Mesenteric fat pad (tissue), 1 donor: Measurements from ENCODE around the gene FCHSD2. TPM values are rescaled to one million over a fixed set of nuclear protein-coding genes. Genes with fewer than 3 reads are reported as not detected.

Experiments used
- DNase-seq: peaks from one replicate; pipeline ENCODE4 v3.0.0-alpha.2; 2020; ENCODE audit warnings: low spot score
- total RNA-seq: library from RNA; stranded (reverse); fragmentation: NEBNext Ultra II Directional; extraction: Animal tissue kit (Norgen Biotek cat#: 25700); gene quantifications from one replicate; pipeline ENCODE4 v1.2.1, GENCODE V29; 2021
- donor health status: DM: yes; HTN: yes; CAD: no.

The FCHSD2 gene
- total RNA-seq, 1 donor from 2014 or later: 54.9 TPM

DNA sequence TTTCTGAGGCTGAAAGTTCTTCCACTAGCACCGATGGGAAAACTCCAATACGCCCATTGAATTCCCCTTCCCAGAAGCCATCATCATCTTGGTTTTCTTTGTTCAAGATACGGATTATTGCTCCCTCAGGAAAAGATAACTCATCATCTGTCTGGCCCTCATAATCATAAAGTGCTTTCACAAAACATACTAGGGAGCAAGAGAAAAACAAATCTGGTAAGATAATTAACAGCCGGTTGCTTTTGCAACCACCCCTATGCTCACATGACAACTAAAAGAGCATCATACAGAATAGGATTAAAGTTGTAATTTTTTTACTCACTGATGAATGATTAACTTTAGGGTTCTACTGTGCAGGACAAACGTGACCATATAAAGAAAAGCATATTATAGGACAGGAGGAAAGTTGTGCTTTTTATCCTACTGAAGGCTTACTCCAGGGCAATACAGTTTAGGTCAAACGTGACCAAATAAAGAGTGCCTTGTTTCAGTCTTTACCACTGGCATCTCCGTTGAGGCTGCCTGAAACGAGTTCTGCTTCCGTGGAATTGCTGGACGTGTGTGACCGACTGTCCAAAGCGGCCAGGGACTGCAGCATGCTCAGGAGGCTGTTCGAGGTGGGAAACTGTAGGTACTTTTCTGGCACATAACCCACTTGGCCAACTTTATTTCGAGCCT lies 299.3 kb downstream of the FCHSD2 start:
- peak; percentile 24 for DNase-seq

DNA sequence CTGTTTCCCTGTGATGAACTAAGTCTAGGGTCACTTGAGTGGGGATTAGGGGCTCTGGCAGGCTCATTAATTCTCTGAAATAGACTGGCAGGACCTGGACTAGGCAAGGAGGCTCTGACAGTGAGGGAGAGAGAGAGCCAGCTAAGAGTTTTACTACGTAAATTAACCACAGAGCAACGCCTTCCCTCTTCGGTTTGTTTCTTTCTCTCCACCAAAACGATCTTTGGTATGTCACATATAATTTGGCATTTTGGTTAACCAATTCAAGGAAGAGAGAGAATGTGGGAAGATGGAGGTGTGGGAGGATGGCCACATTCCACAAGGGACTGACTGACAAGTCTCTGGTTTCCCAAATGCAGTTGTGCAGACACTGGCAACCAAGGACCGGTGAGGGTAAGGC lies 300.0 kb downstream of the FCHSD2 start:
- DNase-seq: no peak

GRCh38 chr11:72841397-72841796 lies 300.7 kb downstream of the FCHSD2 start:
- DNase-seq: no peak

- DNase-seq: no peak
These were observed 301.3 kb downstream of the FCHSD2 start for GRCh38 chr11:72840780-72841179.

DNA sequence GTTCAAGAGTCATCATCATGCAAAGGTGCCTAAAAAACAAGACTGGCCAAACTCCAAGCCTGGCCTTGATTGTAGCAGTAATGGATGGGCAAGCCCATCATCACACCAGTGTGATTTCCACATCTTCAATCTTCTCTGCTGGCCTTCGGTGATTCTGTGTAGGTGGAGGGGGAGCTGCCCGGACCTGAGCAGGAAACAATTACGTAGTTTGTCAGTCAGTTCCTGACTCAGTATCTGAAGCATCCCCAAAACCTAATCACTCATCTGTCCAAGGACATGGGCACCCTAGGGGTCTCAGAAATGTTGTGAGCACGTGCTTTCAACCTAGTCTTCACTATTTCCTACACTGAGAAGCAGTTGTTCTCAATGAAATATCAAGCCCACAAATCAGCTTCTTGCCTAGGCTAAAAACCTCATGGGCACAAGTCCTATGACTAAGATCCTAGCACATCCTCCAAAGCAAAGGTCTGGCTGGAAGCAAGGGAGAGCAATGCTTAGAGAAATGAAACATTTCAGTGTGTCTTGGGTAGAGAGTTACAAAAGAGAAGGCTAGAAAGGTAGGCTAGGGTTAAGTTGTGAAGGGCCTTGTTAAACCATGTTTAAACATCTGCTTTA lies 303.3 kb downstream of the FCHSD2 start:
- peak; percentile 24 for DNase-seq

- no peak for DNase-seq
These were observed 306.0 kb downstream of the FCHSD2 start for GRCh38 chr11:72836111-72836510.

- no peak for DNase-seq
These were observed 307.2 kb downstream of the FCHSD2 start for GRCh38 chr11:72834905-72835304.

- no peak for DNase-seq
These were observed 308.2 kb downstream of the FCHSD2 start for GRCh38 chr11:72833811-72834493.

GRCh38 chr11:72833083-72833733 lies 308.9 kb downstream of the FCHSD2 start:
- DNase-seq: peak; percentile 35

DNA sequence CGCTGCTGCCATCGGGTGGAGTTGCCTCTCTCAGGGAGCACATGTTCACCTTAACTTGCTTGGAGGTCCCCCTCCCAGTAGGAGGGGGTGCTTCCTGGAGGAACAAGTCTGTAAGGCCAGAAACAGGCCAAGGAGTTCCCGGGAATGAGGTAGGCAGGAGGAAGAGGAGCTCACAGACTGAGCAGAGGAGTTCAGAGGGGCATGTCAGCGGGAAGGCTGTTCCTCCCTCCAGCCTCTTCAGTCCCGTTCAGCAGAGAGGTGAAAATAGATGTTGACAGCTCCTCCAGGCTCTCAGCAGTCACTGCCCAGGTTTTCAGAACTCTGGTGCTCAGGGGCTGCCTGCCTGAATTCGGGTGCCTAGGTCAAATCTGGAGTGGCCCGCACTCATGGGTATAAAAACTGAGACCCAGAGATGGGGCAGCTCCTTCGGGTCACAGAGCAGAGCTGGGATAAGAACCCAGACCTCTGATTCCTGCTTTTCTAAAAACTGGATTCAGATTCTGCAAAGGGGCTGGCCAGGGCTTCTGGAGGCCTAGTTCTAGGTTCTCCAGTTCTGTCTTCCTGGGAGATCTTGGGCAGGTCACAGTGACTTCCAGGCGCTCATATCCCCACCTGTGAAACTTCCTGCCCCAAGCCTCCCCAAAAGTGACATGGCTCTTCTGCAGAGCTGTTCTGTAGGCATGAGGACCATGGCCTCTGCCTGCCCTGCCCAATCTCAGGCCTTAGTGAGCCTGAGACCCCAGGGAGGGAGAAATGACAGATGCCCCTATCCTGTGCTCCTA lies 309.6 kb downstream of the FCHSD2 start:
- peak; percentile 65 for DNase-seq

DNA sequence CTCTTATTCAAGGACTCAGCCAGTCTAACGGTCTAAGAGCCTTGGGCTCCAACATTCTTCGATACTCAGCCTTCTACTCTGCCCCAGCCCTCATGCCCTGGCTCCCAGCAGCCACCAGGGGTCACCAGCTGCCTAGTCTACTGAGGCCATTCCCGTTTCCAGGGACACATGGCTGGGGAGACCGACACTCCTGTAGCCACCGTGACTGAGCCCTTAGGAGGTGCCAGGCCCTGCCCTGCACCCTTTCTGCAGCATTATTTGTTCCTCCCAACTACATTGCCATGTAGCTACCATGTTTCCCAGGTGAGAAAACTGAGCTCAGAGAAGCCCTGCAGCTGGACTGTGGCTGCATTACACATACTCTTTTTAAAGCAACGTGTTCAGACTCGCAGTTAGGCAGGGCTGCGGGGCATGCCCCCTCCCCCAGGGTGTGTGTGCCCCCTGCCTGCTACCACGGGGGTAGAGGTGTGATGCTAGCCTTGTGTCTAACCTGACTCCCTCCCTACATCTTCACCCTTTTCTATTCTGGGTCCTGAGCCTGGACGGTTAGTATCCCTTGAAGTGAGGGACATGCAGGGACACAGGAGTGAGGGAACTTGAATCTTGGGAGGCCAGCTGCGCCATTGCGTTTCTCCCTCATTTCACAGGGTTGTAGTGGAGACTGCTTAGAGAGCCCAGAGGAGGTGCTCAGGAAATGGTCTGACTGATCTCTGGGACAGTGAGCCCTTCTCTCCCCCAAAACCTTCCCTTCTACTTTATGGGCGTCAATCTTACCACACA lies 310.4 kb downstream of the FCHSD2 start:
- peak; percentile 91 for DNase-seq

- DNase-seq: no peak
These were observed 312.1 kb downstream of the FCHSD2 start for GRCh38 chr11:72829884-72830533.

GRCh38 chr11:72829178-72829577 lies 312.9 kb downstream of the FCHSD2 start:
- DNase-seq: no peak

DNA sequence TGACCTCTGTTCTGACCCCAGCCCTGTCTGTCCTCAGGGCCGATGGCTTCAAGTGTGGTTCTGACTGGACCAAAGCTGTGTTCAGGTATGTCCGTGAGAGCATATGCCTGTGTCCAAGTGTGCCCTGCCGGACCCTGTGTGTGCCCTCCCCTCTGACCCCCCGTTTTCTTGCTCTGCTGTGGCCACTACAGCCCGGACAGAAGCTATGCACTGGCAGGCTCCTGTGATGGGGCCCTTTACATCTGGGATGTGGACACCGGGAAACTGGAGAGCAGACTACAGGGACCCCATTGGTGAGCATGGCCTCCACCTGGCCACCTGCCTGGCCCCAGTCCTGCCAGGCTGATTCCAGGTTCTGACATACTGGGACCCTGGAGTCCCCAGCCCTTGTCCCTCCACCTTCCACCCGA lies 313.4 kb downstream of the FCHSD2 start:
- peak; percentile 57 for DNase-seq

DNA sequence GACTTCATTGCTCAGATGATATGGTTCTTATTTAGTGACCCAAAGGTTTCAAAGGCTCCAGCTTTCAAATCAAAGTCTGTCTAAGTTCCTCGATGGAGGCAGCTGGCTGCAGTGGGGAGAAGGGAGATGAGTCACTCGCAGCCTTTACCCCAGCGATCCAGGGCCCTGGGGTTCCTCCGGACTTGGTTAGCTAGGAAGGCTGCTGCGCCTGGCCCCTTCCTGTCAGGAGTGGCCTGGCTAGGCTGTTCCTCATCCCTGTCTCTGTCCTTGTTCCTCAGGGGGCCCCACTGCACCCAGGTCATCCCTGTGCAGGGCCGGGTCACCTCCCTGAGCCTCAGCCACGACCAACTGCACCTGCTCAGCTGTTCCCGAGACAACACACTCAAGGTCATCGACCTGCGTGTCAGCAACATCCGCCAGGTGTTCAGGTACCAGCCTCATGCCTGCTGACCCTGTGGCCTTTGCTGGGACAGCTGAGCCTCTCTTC lies 314.0 kb downstream of the FCHSD2 start:
- peak; percentile 87 for DNase-seq

DNA sequence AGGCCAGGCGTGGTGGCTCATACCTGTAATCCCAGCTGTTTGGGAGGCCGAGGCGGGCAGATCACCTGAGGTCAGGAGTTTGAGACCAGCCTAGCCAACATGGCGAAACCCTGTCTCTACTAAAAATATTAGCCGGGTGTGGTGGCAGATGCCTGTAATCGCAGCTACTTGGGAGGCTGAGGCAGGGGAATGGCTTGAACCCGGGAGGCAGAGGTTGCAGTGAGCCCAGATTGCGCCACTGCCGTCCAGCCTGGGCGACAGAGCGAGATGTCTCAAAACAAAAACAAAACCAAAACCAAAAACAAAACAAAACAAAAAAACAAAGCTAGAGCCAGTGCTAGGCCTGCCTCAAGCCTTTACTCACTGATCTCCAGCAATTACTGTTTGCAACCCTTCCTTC lies 314.5 kb downstream of the FCHSD2 start:
- peak; percentile 53 for DNase-seq

DNA sequence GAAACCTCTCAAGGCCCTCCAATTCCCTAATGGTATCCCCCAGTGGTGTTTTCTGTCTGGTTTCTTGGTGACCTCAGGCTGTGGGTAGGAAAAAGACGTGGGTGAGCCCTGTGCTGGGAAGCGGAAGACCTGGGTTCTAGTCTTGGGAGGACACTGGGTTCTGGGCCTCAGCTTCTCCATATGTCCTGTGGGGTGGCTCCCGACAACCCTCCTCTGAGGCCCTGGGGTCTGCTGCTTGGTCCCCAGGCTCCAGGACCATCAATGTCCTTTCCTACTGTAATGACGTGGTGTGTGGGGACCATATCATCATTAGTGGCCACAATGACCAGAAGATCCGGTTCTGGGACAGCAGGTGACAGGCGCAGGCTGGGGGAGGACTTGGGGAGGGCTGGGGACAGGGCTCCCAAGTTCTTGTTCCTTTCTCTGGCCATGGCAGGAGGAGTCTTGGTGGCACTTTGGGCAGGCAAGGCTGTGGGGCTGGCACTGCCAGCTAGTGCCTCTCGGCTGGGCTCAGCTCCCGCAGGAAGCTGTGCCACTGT lies 315.1 kb downstream of the FCHSD2 start:
- DNase-seq: peak; percentile 76

DNA sequence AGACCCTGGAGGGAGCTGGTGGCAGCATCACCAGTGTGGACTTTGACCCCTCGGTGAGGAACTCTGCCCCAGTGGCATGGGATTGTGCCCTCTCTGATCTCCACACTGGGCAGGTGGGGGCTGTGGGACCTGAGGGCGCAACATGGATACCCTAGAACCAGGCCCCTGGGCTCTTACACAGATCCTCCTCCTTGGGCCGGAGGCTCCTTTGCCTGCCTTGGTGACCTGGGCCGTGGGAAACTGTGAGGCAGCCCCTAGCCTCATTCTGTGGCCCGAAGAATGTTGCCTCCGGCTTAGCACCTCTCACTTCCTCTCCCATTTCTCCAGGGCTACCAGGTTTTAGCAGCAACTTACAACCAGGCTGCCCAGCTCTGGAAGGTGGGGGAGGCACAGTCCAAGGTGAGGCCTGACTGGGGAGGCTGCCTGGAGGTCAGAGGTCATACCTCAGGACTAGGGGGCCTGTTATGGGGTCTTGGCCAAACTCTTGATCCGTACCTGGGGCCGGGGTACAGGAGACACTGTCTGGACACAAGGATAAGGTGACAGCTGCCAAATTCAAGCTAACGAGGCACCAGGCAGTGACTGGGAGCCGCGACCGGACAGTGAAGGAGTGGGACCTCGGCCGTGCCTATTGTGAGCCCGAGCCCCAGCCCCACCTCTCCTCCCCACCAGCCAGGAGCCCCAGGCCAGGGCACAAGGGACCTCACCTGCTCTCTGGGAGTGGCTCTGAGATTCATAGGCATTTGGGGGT lies 315.8 kb downstream of the FCHSD2 start:
- peak; percentile 79 for DNase-seq

- peak; percentile 68 for DNase-seq
These were observed 316.5 kb downstream of the FCHSD2 start for GRCh38 chr11:72825661-72826060.
